MM.1S (cell line): ENCODE measurements around the gene MLNR.

Source experiments
- DNase-seq: peaks from one replicate; pipeline ENCODE4 v3.0.0-alpha.2; 2015
- H2AFZ ChIP-seq: fragments of 300-600 bp; sonication (generic); 2 replicates; pipeline ENCODE4 v1.6.0; 2016; ENCODE audit warnings: antibody characterized with exemption, low read length
- H3F3A ChIP-seq: fragments of 300-600 bp; sonication (generic); 2 replicates; pipeline ENCODE4 v1.6.1; 2016; ENCODE audit warnings: mild to moderate bottlenecking, antibody characterized with exemption, low read length, moderate library complexity, mixed read lengths; ENCODE audit not compliant: insufficient read depth
- H3K27ac ChIP-seq: fragments of 300-600 bp; sonication (generic); 2 replicates; pipeline ENCODE4 v1.5.1; 2016; ENCODE audit warnings: mild to moderate bottlenecking, low read length
- H3K27me3 ChIP-seq: fragments of 300-600 bp; sonication (generic); replicated peaks from 2 replicates; pipeline ENCODE4 v1.6.0; 2016; ENCODE audit warnings: low read length; ENCODE audit not compliant: insufficient read depth
- H3K36me3 ChIP-seq: fragments of 300-600 bp; sonication (generic); replicated peaks from 2 replicates; pipeline ENCODE4 v1.6.1; 2016; ENCODE audit warnings: mild to moderate bottlenecking, low read length, mixed read lengths; ENCODE audit not compliant: insufficient read depth
- H3K4me1 ChIP-seq: fragments of 300-600 bp; sonication (generic); 2 replicates; pipeline ENCODE4 v1.6.1; 2016; ENCODE audit warnings: low read length, mixed read lengths
- H3K4me2 ChIP-seq: fragments of 300-600 bp; sonication (generic); 2 replicates; pipeline ENCODE4 v1.6.0; 2016; ENCODE audit warnings: low read depth, low read length
- H3K4me3 ChIP-seq: fragments of 300-600 bp; sonication (generic); 2 replicates; pipeline ENCODE4 v1.5.1; 2016; ENCODE audit warnings: low read length, mixed read lengths
- H3K79me2 ChIP-seq: fragments of 300-600 bp; sonication (generic); 2 replicates; pipeline ENCODE4 v1.6.1; 2016; ENCODE audit warnings: mixed run types, low read length, mixed read lengths
- H3K9ac ChIP-seq: fragments of 300-600 bp; sonication (generic); 2 replicates; pipeline ENCODE4 v1.6.1; 2016; ENCODE audit warnings: low read length, mixed read lengths
- H3K9me2 ChIP-seq: fragments of 300-600 bp; sonication (generic); replicated peaks from 2 replicates; pipeline ENCODE4 v1.6.1; 2016; ENCODE audit warnings: mild to moderate bottlenecking, low read length, mixed read lengths; ENCODE audit not compliant: insufficient read depth
- H3K9me3 ChIP-seq: fragments of 300-600 bp; sonication (generic); replicated peaks from 2 replicates; pipeline ENCODE4 v1.6.1; 2016; ENCODE audit warnings: mild to moderate bottlenecking, low read length, mixed read lengths; ENCODE audit not compliant: insufficient read depth
- H4K20me1 ChIP-seq: fragments of 300-600 bp; sonication (generic); 2 replicates; pipeline ENCODE4 v1.6.1; 2016; ENCODE audit warnings: mild to moderate bottlenecking, low read length, moderate library complexity, mixed read lengths; ENCODE audit not compliant: insufficient read depth
- CTCF ChIP-seq: fragments of 300-600 bp; sonication (generic); IDR thresholded peaks from 2 replicates; pipeline ENCODE4 v1.5.1; 2016; ENCODE audit warnings: antibody characterized with exemption, low read length, mixed read lengths
- EZH2 ChIP-seq: fragments of 300-600 bp; sonication (generic); optimal IDR thresholded peaks from 2 replicates; pipeline ENCODE3; 2017; ENCODE audit warnings: low read depth, mild to moderate bottlenecking, antibody characterized with exemption, low read length, mixed read lengths
- EZH2phosphoT487 ChIP-seq: fragments of 300-600 bp; sonication (generic); IDR thresholded peaks from 2 replicates; pipeline ENCODE4 v1.6.1; 2018; ENCODE audit warnings: antibody characterized with exemption, low read length

The MLNR gene

GRCh38 chr13:49253310-49253709, 33.2 kb downstream of the MLNR start:
- Histone ChIP-seq H3K27ac (no peak overlapping the region), H3K9me2 (no peaks in the 10 kb centered on the region), H3K27me3 (no peaks in the 10 kb centered on the region), H4K20me1 (no peaks in the 10 kb centered on the region), H3K4me1 (no peaks in the 10 kb centered on the region), H3K36me3 (no peaks in the 10 kb centered on the region), H3K9ac (no peak overlapping the region), H3K9me3 (no peaks in the 10 kb centered on the region), H3K79me2 (peaks cover 14% of the 10 kb centered on the region), H3K4me3 (no peak overlapping the region), H3K4me2 (no peak overlapping the region), H3F3A (no peaks in the 10 kb centered on the region), H2AFZ (no peak overlapping the region)
- no peak for DNase-seq
- no peak for TF ChIP-seq EZH2phosphoT487
- TF ChIP-seq EZH2: no peak
- TF ChIP-seq CTCF: no peak

- no peaks in the 10 kb centered on the region for H4K20me1 ChIP-seq
- no peaks in the 10 kb centered on the region for H3F3A ChIP-seq
- no peaks in the 10 kb centered on the region for H3K9me3 ChIP-seq
- no peak overlapping the region for H2AFZ ChIP-seq
- no peaks in the 10 kb centered on the region for H3K4me1 ChIP-seq
- H3K27me3 ChIP-seq: no peaks in the 10 kb centered on the region
- no peak overlapping the region for H3K4me3 ChIP-seq
- no peaks in the 10 kb centered on the region for H3K36me3 ChIP-seq
- H3K27ac ChIP-seq: no peak overlapping the region
- no peak overlapping the region for H3K4me2 ChIP-seq
- DNase-seq: no peak
- H3K9me2 ChIP-seq: no peaks in the 10 kb centered on the region
- TF ChIP-seq EZH2phosphoT487: no peak
- TF ChIP-seq CTCF: no peak
- no peak for TF ChIP-seq EZH2
- H3K79me2 ChIP-seq: peaks cover 7% of the 10 kb centered on the region
- H3K9ac ChIP-seq: no peak overlapping the region
Observed at GRCh38 chr13:49254007-49254406, 33.9 kb downstream of the MLNR start.

- TF ChIP-seq EZH2phosphoT487 (no peak), EZH2 (no peak), CTCF (no peak)
- no peak overlapping the region for H3K27ac ChIP-seq
- no peak for DNase-seq
- no peaks in the 10 kb centered on the region for H3K9me3 ChIP-seq
- no peaks in the 10 kb centered on the region for H3K4me1 ChIP-seq
- no peaks in the 10 kb centered on the region for H3K36me3 ChIP-seq
- H4K20me1 ChIP-seq: no peaks in the 10 kb centered on the region
- no peak overlapping the region for H3K4me3 ChIP-seq
- no peaks in the 10 kb centered on the region for H3K9me2 ChIP-seq
- H3K79me2 ChIP-seq: no peaks in the 10 kb centered on the region
- H3K9ac ChIP-seq: no peak overlapping the region
- H3F3A ChIP-seq: no peaks in the 10 kb centered on the region
- no peaks in the 10 kb centered on the region for H3K27me3 ChIP-seq
- H2AFZ ChIP-seq: no peak overlapping the region
- H3K4me2 ChIP-seq: no peak overlapping the region
Observed at GRCh38 chr13:49256841-49257240, 36.7 kb downstream of the MLNR start.
